HUDEP-2 (cell line): Measurements from ENCODE around the gene TMEM182.

ENCODE experiments used
- DNase-seq, 76 experiments: peaks; one replicate each; lab custom pipeline; 2025; ENCODE audit not compliant: unreplicated experiment in 76 of 76; lab: John Stamatoyannopoulos, UW

TMEM182 gene

DNA sequence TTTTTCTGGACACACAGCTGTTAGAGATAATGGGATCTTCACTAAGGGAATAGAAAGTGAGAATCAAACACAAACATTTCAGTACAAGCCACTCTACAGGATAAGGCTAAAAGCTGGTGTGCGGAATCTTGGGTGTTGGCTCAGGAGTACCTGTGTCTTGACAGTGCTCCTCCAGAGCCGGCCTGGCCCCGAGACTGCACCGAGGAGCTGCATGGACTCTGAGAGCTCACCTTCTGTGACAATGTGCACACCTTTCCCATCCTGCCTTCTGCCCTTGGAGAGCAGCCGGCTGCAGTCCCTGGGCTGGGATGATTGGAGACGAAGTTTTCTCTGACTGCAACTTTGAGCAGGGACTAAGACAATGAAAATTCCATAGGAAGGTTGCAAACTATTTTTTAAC, 89.1 kb downstream of the TMEM182 start:
- DNase-seq = no peak

DNA sequence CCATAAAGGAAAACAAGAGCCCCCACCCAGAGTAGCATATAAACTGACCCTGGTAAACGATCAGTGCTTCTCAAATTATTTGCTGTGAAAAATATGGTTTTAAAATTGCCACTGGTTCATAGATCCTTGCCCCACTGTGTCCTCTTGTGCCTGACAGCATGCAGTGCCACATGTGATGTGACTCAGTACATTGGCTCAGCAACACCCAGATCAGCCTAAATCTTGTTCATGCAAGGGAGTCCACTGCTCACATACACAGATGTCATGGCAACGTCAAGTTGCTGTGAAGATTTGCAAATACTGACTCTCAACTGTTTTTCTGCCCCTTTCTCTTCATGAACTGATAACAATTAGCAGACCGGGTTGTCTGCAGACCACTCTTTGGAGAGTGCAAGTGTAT, 91.0 kb downstream of the TMEM182 start:
- no peak for DNase-seq
